ENCODE results near the gene SIRT5.

GRCh38 chr6:13648850-13649249, 74.4 kb downstream of the SIRT5 start:
- TF ChIP-seq EZH2 (IDR thresholded peaks at IDR 0.05; ENCODE audit: insufficient read depth, poor library complexity, severe bottlenecking) (no peak), EZH2phosphoT487 (IDR thresholded peaks at IDR 0.05; ENCODE audit: insufficient read depth, low read depth) (no peak)

All from GM23248 (cell line).